Esophagus squamous epithelium (tissue), 4 donors: ENCODE measurements around the gene CRLF1.

Experiments used
- CTCF ChIP-seq, 6 experiments: fragments of 450-650 bp in 4 of 6; fragments of 200-600 bp in 2 of 6; sonication (generic) in 2 of 6; IDR thresholded peaks; one replicate each; pipeline ENCODE4 v1.5.1; 2016 to 2019; ENCODE audit warnings: antibody characterized with exemption in 6 of 6, mild to moderate bottlenecking in 4 of 6, moderate library complexity in 4 of 6
- POLR2A ChIP-seq, 4 donors: fragments of 450-650 bp; IDR thresholded peaks; one replicate each; pipeline ENCODE4 v1.6.1; 2017; ENCODE audit warnings: antibody characterized with exemption in 4 of 4, mild to moderate bottlenecking in 4 of 4, moderate library complexity in 3 of 4

- TF ChIP-seq CTCF (IDR thresholded peaks at IDR 0.05) (peak in 1 of 6 experiments; percentile 11), POLR2A (IDR thresholded peaks at IDR 0.05) (peak in 3 of 4 donors; percentile 14 to 85 (median 72))
Measured at GRCh38 chr19:18557411-18558201, 49.0 kb downstream of the CRLF1 start, which contains the start of gene KXD1.
